Measurements from ENCODE around the gene KMT2A.
"Not testable (repeated sequence)": the region's sequence is repeated elsewhere in the genome, so short reads cannot be mapped to it uniquely, and the experiment has no call there.

The KMT2A gene

GRCh38 chr11:118435893-118436624 is at the start of gene KMT2A:
Gene KMT2A (plus strand): TSS chr11:118436492. CDS start chr11:118436513, 21 bp downstream.
- DNase-seq, result peak; percentile 92

GRCh38 chr11:118396097-118396501 is 40.2 kb upstream of the KMT2A start:
- DNase-seq, result no peak

- DNase-seq, result no peak
These were observed 38.8 kb upstream of the KMT2A start for GRCh38 chr11:118397448-118397847.

GRCh38 chr11:118398791-118399559 is 37.3 kb upstream of the KMT2A start:
- DNase-seq, result peak; percentile 24

- DNase-seq, result peak; percentile 93
These were observed 35.0 kb upstream of the KMT2A start, which contains the start of gene ATP5MG for GRCh38 chr11:118401151-118401879. Gene ATP5MG (plus strand): TSS chr11:118401606. CDS start chr11:118401666, 60 bp downstream.

GRCh38 chr11:118401880-118402590 is 34.3 kb upstream of the KMT2A start:
- peak; percentile 51 for DNase-seq

- not testable (repeated sequence) for DNase-seq
These were observed 33.7 kb upstream of the KMT2A start for GRCh38 chr11:118402594-118402993.

GRCh38 chr11:118406599-118407166 is 29.6 kb upstream of the KMT2A start:
- no peak for DNase-seq

GRCh38 chr11:118410055-118410745 is 26.1 kb upstream of the KMT2A start:
- DNase-seq, result no peak

- DNase-seq, result no peak
These were observed 24.8 kb upstream of the KMT2A start for GRCh38 chr11:118411530-118411929.

- no peak for DNase-seq
These were observed 23.4 kb upstream of the KMT2A start for GRCh38 chr11:118412921-118413320.

- no peak for DNase-seq
These were observed 21.1 kb upstream of the KMT2A start for GRCh38 chr11:118415062-118415738.

GRCh38 chr11:118415739-118416068 is 20.6 kb upstream of the KMT2A start:
- peak; percentile 52 for DNase-seq

GRCh38 chr11:118416900-118417299 is 19.4 kb upstream of the KMT2A start:
- DNase-seq, result not testable (repeated sequence)

- DNase-seq, result no peak
These were observed 18.5 kb upstream of the KMT2A start for GRCh38 chr11:118417801-118418200.

GRCh38 chr11:118418766-118419165 is 17.5 kb upstream of the KMT2A start:
- no peak for DNase-seq

GRCh38 chr11:118427707-118428106 is 8.6 kb upstream of the KMT2A start:
- DNase-seq, result no peak

- DNase-seq, result peak; percentile 24
These were observed 5.3 kb upstream of the KMT2A start for GRCh38 chr11:118430956-118431355.

- peak; percentile 44 for DNase-seq
These were observed 2.2 kb upstream of the KMT2A start for GRCh38 chr11:118434123-118434552.

GRCh38 chr11:118434553-118435289 is 1.6 kb upstream of the KMT2A start:
- peak; percentile 13 for DNase-seq

Data from MV-4-11 (cell line).